H9 (cell line): ENCODE measurements around the gene IGFBP7. TPM values are rescaled to one million over a fixed set of nuclear protein-coding genes. Genes with fewer than 3 reads are reported as not detected.

Experiments used
- DNase-seq: peaks from one replicate; pipeline ENCODE4 v3.0.0-alpha.2; 2017
- H2AFZ ChIP-seq: one replicate; pipeline ENCODE4 v1.6.1; 2013; ENCODE audit warnings: mild to moderate bottlenecking, low read length, control low read depth, moderate library complexity
- H2AK5ac ChIP-seq: 2 replicates; pipeline ENCODE4 v1.6.1; 2013; ENCODE audit warnings: low read length, control low read depth, mixed read lengths; ENCODE audit not compliant: insufficient read length
- H2BK120ac ChIP-seq: one replicate; pipeline ENCODE4 v1.6.1; 2013; ENCODE audit warnings: low read depth, mild to moderate bottlenecking, low read length, control low read depth, inconsistent platforms; ENCODE audit not compliant: poor library complexity, severe bottlenecking
- H2BK12ac ChIP-seq: 2 replicates; pipeline ENCODE4 v1.6.1; 2013; ENCODE audit warnings: low read length, control low read depth, mixed read lengths, low read depth; ENCODE audit not compliant: insufficient read length
- H2BK15ac ChIP-seq: 2 replicates; pipeline ENCODE4 v1.6.1; 2013; ENCODE audit warnings: low read depth, low read length, control low read depth
- H2BK20ac ChIP-seq: one replicate; pipeline ENCODE4 v1.6.1; 2013; ENCODE audit warnings: low read depth, mild to moderate bottlenecking, low read length, control low read depth, inconsistent platforms; ENCODE audit not compliant: poor library complexity, severe bottlenecking
- H2BK5ac ChIP-seq: 2 replicates; pipeline ENCODE4 v1.6.1; 2013; ENCODE audit warnings: low read length, control low read depth, mixed read lengths; ENCODE audit not compliant: insufficient read length
- H3K14ac ChIP-seq: 2 replicates; pipeline ENCODE4 v1.6.1; 2013; ENCODE audit warnings: low read length, control low read depth; ENCODE audit not compliant: insufficient read depth
- H3K18ac ChIP-seq: 2 replicates; pipeline ENCODE4 v1.6.1; 2013; ENCODE audit warnings: low read depth, mild to moderate bottlenecking, mixed read lengths, low read length, control low read depth; ENCODE audit not compliant: insufficient read length
- H3K23ac ChIP-seq: 2 replicates; pipeline ENCODE4 v1.6.1; 2013; ENCODE audit warnings: low read length, control low read depth, mixed read lengths, low read depth; ENCODE audit not compliant: insufficient read length
- H3K23me2 ChIP-seq: 2 replicates; pipeline ENCODE4 v1.6.1; 2013; ENCODE audit warnings: low read depth, mild to moderate bottlenecking, mixed read lengths, low read length, control low read depth; ENCODE audit not compliant: insufficient read length, poor library complexity, severe bottlenecking
- H3K27ac ChIP-seq: 2 replicates; pipeline ENCODE4 v1.5.1; 2013; ENCODE audit warnings: low read length, control low read depth, mixed read lengths, low read depth; ENCODE audit not compliant: insufficient read length
- H3K27me3 ChIP-seq: 2 replicates; pipeline ENCODE4 v1.6.1; 2013; ENCODE audit warnings: low read length, control low read depth, inconsistent platforms; ENCODE audit not compliant: insufficient read depth
- H3K4ac ChIP-seq: 2 replicates; pipeline ENCODE4 v1.6.1; 2013; ENCODE audit warnings: low read depth, mild to moderate bottlenecking, control low read depth, inconsistent platforms, low read length, moderate library complexity
- H3K4me1 ChIP-seq: 2 replicates; pipeline ENCODE4 v1.6.1; 2013; ENCODE audit warnings: low read length, control low read depth, inconsistent platforms; ENCODE audit not compliant: insufficient read depth
- H3K4me2 ChIP-seq: 2 replicates; pipeline ENCODE4 v1.6.1; 2013; ENCODE audit warnings: low read length, control low read depth, mixed read lengths; ENCODE audit not compliant: insufficient read length, insufficient read depth
- H3K56ac ChIP-seq: 2 replicates; pipeline ENCODE4 v1.6.1; 2013; ENCODE audit warnings: low read depth, mild to moderate bottlenecking, mixed read lengths, low read length, control low read depth; ENCODE audit not compliant: insufficient read length
- H3K79me1 ChIP-seq: 2 replicates; pipeline ENCODE4 v1.6.1; 2013; ENCODE audit warnings: low read depth, mild to moderate bottlenecking, moderate library complexity, low read length, control low read depth, inconsistent platforms; ENCODE audit not compliant: insufficient read depth, poor library complexity, severe bottlenecking
- H3K79me2 ChIP-seq: 2 replicates; pipeline ENCODE4 v1.6.1; 2013; ENCODE audit warnings: low read length, control low read depth, inconsistent platforms; ENCODE audit not compliant: insufficient read depth
- H3K9ac ChIP-seq: 2 replicates; pipeline ENCODE4 v1.6.1; 2013; ENCODE audit warnings: low read length, control low read depth, mixed read lengths; ENCODE audit not compliant: insufficient read length; ENCODE audit errors: extremely low read depth
- H3K9me3 ChIP-seq: one replicate; pipeline ENCODE4 v1.6.1; 2013; ENCODE audit warnings: low read depth, low read length, inconsistent platforms; ENCODE audit not compliant: control insufficient read depth
- H3T11ph ChIP-seq: one replicate; pipeline ENCODE4 v1.6.1; 2013; ENCODE audit warnings: mild to moderate bottlenecking, low read length, control low read depth, inconsistent platforms
- H4K20me1 ChIP-seq: one replicate; pipeline ENCODE4 v1.6.1; 2013; ENCODE audit not compliant: control insufficient read depth, insufficient read length, insufficient read depth
- H4K5ac ChIP-seq: 2 replicates; pipeline ENCODE4 v1.6.1; 2013; ENCODE audit warnings: low read depth, mild to moderate bottlenecking, mixed read lengths, low read length, control low read depth; ENCODE audit not compliant: insufficient read length
- H4K8ac ChIP-seq: replicated peaks from 2 replicates; pipeline ENCODE4 v1.6.1; 2013; ENCODE audit warnings: low read length, control low read depth, mixed read lengths, low read depth; ENCODE audit not compliant: insufficient read length
- H4K91ac ChIP-seq: 2 replicates; pipeline ENCODE4 v1.6.1; 2013; ENCODE audit warnings: low read depth, mild to moderate bottlenecking, moderate library complexity, mixed read lengths, low read length, control low read depth; ENCODE audit not compliant: insufficient read length
- H3K27ac Mint-ChIP-seq, 3 experiments: 2 replicates in 2 of 3; 3 replicates in 1 of 3; pipeline ENCODE4 v1.8.0; 2020 to 2021; ENCODE audit warnings: mixed read lengths in 3 of 3, mild to moderate bottlenecking in 1 of 3, moderate library complexity in 1 of 3
- H3K27me3 Mint-ChIP-seq: 2 replicates; pipeline ENCODE4 v1.8.0; 2021; ENCODE audit warnings: low read depth, mild to moderate bottlenecking, moderate library complexity, mixed read lengths
- H3K36me3 Mint-ChIP-seq, 3 experiments: 2 replicates in 2 of 3; 3 replicates in 1 of 3; pipeline ENCODE4 v1.8.0; 2020 to 2021; ENCODE audit warnings: low read depth in 3 of 3, mixed read lengths in 3 of 3; ENCODE audit not compliant: insufficient read depth in 1 of 3
- H3K4me1 Mint-ChIP-seq, 2 experiments: 2 replicates each; pipeline ENCODE4 v1.8.0; 2020; ENCODE audit warnings: mixed read lengths in 2 of 2
- H3K4me3 Mint-ChIP-seq, 2 experiments: 2 replicates in 1 of 2; 3 replicates in 1 of 2; pipeline ENCODE4 v1.8.0; 2020 to 2021; ENCODE audit warnings: mild to moderate bottlenecking in 2 of 2, mixed read lengths in 2 of 2, moderate library complexity in 1 of 2
- H3K9me3 Mint-ChIP-seq, 2 experiments: 2 replicates in 1 of 2; 3 replicates in 1 of 2; pipeline ENCODE4 v1.8.0; 2020; ENCODE audit warnings: mild to moderate bottlenecking in 2 of 2, mixed read lengths in 2 of 2, moderate library complexity in 1 of 2
- CTCF ChIP-seq: fragments of 200-600 bp; sonication (generic); conservative IDR thresholded peaks from 3 replicates; pipeline ENCODE4 v1.8.0; 2021; ENCODE audit warnings: antibody characterized with exemption, mild to moderate bottlenecking
- WGBS: extraction: QIAGEN DNeasy Blood & Tissue Kit; methylation state at CpG from one replicate; pipeline ENCODE4 v1.1.7; 2013; ENCODE audit warnings: missing lambda C conversion rate, low lambda C conversion rate, mixed read lengths; ENCODE audit not compliant: insufficient read length; ENCODE audit errors: extremely low coverage; 5-methylcytosine and 5-hydroxymethylcytosine counted together
- total RNA-seq: library from RNA; stranded (reverse); gene quantifications from 2 replicates; pipeline ENCODE4 v1.2.1, GENCODE V29; 2021

The IGFBP7 gene
- total RNA-seq, 1 experiment from 2014 or later: 0.37 TPM

- Histone ChIP-seq H4K91ac (no peak overlapping the region), H3K14ac (no peak overlapping the region), H4K20me1 (no peaks in the 10 kb centered on the region), H3K79me1 (no peaks in the 10 kb centered on the region), H4K8ac (no peak overlapping the region), H3K23ac (no peak overlapping the region), H3T11ph (no peak overlapping the region), H2BK120ac (no peak overlapping the region), H3K23me2 (peaks cover 6% of the 10 kb centered on the region), H2AK5ac (no peak overlapping the region), H3K4me2 (no peak overlapping the region), H2BK15ac (no peak overlapping the region), H2AFZ (no peak overlapping the region), H2BK5ac (no peak overlapping the region), H3K9ac (no peak overlapping the region), H2BK12ac (no peak overlapping the region), H4K5ac (no peak overlapping the region), H2BK20ac (no peak overlapping the region), H3K27me3 (peaks cover 11% of the 10 kb centered on the region; the same call in 1 of the 2 replicates), H3K79me2 (no peaks in the 10 kb centered on the region), H3K56ac (no peak overlapping the region), H3K18ac (no peak overlapping the region), H3K27ac (no peak overlapping the region), H3K4ac (no peak overlapping the region), H3K4me1 (no peaks in the 10 kb centered on the region; the same call in 1 of the 2 replicates), H3K9me3 (no peaks in the 10 kb centered on the region)
- peaks cover 63% of the 10 kb centered on the region for H3K27me3 Mint-ChIP-seq
- H3K9me3 Mint-ChIP-seq: no peaks in the 10 kb centered on the region; a peak in 1 of 5 replicates
- no CpG with 5 or more reads among the region's 6 CpGs for WGBS
- peaks cover 16 to 22% of the 10 kb centered on the region in 2 experiments for H3K4me1 Mint-ChIP-seq
- no peak for TF ChIP-seq CTCF
- no peak overlapping the region for H3K27ac Mint-ChIP-seq
- no peaks in the 10 kb centered on the region; a peak in 1 of 7 replicates for H3K36me3 Mint-ChIP-seq
- no peak overlapping the region for H3K4me3 Mint-ChIP-seq
- no peak for DNase-seq
Observed at GRCh38 chr4:57113870-57114269, 3.7 kb upstream of the IGFBP7 start.
